Vein endothelial cell (primary cell): Measurements from ENCODE around the gene CFP. TPM values are rescaled to one million over a fixed set of nuclear protein-coding genes. Genes with fewer than 3 reads are reported as not detected.

ENCODE experiments used
- small RNA-seq: library from RNA; depleted of rRNA; stranded (forward); fragments of <200 nt; gene quantifications from one replicate; pipeline ENCODE3, GENCODE V24; 2012
- total RNA-seq: library from RNA; depleted of rRNA; stranded (reverse); fragments of >200 nt; gene quantifications from 2 replicates; pipeline ENCODE4 v1.2.3, GENCODE V29; 2012

The CFP gene
- 0.38 and 0.98 TPM in 2 replicates for total RNA-seq

GRCh38 chrX:47629419-47630200 lies at the start of gene CFP:
CFP (minus strand) TSS chrX:47629930; CDS start chrX:47629844, 86 bp downstream.

DNA sequence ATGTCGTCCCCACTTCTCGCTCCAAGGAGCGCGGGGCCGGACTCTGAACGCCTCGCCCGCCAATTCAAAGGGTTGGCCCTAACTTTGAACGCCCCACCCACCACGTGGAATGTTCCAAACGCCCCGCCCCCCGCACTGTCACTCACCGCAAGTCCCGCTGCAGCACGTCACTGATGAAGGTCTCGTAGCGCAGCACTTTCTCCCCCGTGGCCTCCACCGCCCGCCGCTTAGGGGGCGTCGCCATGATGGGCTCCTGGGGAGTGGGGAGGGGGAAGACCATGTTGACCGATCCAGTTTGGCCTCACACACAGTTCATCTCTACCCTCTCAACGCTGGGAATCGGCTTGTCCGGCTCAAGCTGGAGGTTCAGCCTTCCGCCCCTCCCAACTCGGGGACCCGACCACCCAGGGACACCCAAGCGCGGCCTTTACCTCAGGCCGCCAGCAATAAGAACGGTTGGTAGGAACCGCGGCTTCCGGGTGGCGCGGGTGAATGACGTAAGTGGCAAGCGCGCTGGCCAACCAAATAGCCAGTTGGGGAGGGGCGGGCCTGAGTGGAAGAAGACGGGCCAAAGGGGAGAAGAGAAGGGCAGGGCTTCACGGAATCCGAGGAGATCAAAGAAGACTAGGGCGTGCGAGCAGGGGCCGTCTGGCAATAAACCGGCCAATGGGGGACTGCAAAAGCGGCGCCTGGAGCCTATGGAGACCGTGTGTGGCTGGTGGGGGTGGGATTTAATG lies 29.1 kb upstream of the CFP start, which contains the start of gene UXT:
TSS of gene UXT (minus strand) at position 497 of the 737 bp plus-strand sequence. CDS start at position 244, 253 bp downstream.

DNA sequence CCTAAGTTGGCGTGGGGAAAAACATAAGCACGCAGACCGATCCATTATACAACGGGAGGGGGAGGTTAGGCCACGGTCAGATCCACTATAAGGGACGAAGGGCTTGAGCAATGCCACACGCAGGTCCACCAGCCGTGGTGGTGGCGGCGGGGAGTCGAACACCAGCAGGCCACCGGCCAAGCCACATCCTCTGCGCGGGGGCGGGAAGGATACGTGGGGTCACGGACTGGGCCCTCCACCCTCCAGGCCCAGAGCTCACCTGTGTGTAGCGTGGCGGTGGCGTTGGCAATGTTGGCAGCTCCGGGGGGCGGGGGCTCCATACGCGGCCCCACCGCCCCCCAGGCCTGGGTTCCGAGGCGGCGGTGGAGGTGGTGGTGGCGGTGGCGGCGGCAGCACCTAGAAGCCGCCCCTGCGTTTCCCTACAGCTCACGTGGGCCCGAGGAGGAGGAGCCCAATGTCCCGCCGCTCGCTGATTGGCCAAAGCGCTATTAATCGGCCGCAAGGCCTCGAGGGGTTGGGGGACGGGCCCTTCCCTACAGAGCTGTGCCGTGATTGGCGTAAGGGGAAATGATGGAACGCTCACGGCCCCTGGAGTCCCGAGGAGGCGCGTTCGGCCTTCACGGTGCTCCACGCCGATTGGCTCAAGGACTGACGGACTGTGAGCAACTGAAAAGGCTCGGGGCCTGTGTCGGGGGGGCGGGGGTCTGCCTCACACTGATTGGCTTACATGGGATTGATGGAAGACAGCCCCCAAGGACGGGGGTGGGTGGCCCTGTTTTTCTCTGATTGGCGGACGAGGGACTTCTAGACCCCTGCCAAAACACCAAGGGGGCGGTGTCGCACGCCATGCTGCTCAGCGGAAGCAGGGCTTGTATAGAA lies 20.7 kb upstream of the CFP start, which contains the start of gene ELK1:
TSS of gene ELK1 (minus strand) at position 400 of the 879 bp plus-strand sequence. CDS start 9,122 bp downstream, outside the sequence.

DNA sequence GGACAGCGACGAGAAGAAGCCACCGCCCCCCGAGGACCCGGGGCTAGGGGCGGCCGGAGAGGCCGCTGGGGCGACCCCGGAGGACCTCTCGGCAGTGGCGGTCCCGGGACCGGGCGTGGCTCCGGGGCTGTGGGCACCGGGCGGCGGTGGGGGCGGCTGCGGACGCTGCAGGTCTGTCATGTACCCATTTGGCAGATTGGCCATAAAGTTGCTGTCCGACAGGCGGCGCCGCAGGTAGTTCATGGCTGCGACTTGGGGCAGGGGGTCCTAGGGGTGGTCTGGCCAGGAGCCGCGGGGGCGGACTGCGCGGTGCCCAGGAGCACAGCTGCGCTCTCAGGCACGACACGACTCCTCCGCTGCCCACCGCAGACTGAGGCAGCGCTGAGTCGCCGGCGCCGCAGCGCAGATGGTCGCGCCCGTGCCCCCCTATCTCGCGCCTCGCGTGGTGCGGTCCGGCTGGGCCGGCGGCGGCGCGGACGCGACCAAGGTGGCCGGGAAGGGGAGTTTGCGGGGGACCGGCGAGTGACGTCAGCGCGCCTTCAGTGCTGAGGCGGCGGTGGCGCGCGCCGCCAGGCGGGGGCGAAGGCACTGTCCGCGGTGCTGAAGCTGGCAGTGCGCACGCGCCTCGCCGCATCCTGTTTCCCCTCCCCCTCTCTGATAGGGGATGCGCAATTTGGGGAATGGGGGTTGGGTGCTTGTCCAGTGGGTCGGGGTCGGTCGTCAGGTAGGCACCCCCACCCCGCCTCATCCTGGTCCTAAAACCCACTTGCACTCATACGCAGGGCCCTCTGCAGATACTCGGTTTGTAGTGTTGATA lies 10.0 kb downstream of the CFP start, which contains the start of gene SYN1:
TSS of gene SYN1 (minus strand) at position 372 of the 817 bp plus-strand sequence. CDS start at position 243, 129 bp downstream.

GRCh38 chrX:47581731-47582647 lies 47.7 kb downstream of the CFP start, which contains the start of gene TIMP1:
TIMP1 (plus strand) TSS chrX:47582436; CDS start chrX:47583416, 980 bp downstream.

Small RNA genes within 50 kb of the gene (small RNA-seq; reads per million reads assigned to genes)
- not detected for gene MIR4769

Other genes with a start within 250 kb of the CFP start
- 10.4 and 10.5 TPM in 2 replicates for gene ZNF41, start 146.7 kb downstream of the CFP start, total RNA-seq
- 19.6 and 23.8 TPM in 2 replicates for gene ARAF, start 68.7 kb downstream of the CFP start, total RNA-seq
- gene TIMP1, start 47.5 kb downstream of the CFP start, total RNA-seq = 74.5 and 125 TPM in 2 replicates
- not detected in 2 replicates for gene SYN1, start 10.1 kb downstream of the CFP start, total RNA-seq
- 18.0 and 19.1 TPM in 2 replicates for gene ELK1, start 20.6 kb upstream of the CFP start, total RNA-seq
- gene UXT, start 29.2 kb upstream of the CFP start, total RNA-seq = 88.7 and 91.1 TPM in 2 replicates
- 5.6 and 6.0 TPM in 2 replicates for gene ZNF81, start 207.0 kb upstream of the CFP start, total RNA-seq